GM18858 (cell line): ENCODE results near the gene BCR.
"Not testable (repeated sequence)": the region's sequence is repeated elsewhere in the genome, so short reads cannot be mapped to it uniquely, and the experiment has no call there.

Experiments
- ATAC-seq: cut with Tn5 transposase; IDR thresholded peaks from one replicate; pipeline ENCODE4 v1.9.1; 2021; ENCODE audit not compliant: unreplicated experiment

The BCR gene

DNA sequence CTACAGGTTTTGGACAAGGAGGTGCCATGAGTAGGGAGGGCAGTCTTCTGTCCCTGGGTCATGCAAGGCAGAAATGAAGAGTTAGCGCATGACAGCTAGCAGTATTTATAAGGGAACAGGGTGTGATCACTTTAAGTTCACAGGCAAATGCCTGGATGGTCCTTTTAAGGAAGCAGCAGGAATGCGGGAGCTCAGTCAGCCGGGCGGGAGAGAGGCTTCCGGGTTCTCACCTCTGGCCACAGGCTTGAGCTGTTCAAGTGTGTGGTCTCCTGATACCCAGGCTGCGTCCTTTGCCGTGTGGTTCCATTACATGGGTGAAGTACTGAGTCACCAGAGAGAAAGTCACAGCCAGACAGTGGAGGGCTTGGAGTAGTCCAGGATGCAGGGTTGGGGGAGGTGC, 105.4 kb downstream of the BCR start:
- ATAC-seq: no peak

DNA sequence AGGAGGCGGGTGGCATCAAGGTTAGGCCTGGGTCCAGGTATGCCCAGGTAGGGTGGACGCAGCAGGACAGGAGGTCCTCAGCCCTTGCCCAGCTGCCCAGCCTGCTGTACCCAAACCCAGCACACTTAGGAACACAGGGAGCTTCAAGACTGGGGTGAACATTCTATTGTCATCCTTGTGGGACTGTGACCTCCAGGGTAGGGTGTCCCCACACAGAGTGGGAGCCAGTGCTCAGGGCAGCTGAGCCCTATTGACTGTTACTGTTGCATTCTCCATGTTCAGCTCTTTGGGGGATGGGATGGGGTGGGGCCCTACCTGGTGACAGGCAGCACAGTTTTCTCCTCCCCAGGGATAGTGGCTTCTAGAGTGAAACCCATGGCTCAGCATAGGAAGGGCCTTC, 106.0 kb downstream of the BCR start:
- no peak for ATAC-seq

DNA sequence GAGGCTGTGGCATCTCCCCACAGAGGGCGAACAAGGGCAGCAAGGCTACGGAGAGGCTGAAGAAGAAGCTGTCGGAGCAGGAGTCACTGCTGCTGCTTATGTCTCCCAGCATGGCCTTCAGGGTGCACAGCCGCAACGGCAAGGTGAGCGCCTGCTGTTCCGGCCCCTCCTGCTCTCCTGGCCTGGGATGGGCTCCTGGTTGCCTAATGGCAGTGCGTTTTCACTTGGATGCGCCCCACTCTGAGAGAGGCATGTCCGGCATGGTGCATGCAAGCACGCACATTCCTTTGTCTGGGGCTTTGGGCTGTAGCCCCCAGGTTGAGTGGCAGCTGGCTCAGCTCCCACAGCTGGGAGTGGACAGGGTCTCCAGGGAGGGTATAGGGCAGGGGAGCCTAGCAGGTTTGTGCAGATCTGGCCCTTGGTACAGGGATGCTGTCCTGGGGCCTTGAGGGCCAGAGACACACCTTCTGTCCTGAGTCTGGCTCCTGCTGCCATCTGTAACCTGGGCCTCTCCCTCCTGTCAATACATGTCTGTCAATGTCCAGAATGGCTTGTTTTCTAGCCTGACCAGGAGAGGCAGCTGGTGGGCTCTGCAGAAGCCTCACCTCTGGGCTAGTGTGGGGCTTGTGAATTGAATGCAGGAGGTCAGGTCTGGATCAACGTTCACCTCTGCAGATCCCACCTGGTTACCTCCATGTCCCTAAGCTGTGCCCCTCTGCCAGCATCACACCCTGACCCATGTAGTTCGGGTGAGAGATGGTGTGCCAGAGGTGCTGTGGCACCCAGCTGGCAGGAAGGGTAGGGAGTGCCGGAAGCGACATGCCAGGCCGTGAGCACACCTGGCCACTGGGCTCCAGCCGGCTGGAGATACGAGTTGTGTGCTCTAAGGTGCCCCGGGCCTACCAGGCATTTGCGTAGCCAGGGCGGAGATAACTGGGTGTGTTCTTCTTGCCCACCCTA, 107.1 kb downstream of the BCR start:
- ATAC-seq: no peak

DNA sequence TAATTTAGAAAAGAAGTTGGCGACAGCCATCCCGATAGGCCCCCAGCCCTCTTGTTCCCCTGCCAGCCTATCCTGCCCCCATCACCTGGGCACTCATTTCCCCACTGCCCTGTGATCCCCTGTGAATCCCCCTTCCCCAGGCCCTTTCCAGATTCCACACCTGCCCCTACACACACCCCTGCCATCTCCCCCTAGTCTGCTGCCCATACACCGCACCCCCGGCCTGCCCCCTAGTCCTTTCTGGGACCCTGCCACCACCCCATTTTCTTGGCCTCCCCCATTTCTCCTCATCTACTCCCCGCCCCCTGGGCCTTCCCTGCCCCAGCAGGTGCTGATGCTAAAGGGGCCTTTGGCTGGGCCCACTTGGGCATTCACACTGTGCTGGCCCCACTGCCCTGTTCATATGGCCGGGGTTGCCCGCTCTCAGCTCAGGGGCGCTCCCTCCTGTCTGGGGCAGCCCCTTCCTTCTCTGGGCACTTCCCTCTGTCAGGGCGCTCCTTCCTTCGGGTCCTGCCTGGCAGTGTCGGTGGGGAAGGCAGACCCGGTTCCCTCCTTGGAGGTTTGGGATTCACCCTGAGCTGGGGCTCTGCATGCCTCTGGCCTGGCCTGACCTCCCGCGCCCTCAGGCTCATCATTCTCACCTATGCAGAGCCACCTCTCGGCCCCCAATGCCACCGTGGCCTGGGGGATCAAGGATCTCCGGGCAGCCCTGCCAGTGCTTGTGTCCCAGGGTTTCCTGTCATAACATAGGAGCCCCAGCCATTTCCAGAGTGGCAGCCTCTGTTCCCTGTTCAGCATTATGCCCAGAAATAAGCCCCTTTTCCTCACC, 108.2 kb downstream of the BCR start:
- no peak for ATAC-seq

DNA sequence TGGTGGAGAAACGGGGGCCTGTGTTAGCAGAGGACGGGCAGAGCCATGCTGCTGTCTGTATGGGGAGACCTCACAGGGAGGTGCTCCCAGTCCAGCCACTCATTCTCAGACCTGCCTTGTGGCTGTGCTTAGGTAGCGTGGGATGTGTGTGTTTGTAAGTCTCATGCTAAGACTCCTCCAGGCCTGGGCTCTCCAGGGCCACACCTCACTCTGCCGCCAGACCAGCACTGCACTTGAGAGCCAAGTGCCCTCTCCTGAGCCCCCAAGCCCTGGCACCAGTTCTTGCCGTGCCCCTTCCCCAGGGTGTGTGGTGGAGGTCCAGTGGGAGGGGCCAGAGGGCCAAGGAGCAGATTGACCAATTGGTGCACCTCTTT, 108.8 kb downstream of the BCR start:
- no peak for ATAC-seq

DNA sequence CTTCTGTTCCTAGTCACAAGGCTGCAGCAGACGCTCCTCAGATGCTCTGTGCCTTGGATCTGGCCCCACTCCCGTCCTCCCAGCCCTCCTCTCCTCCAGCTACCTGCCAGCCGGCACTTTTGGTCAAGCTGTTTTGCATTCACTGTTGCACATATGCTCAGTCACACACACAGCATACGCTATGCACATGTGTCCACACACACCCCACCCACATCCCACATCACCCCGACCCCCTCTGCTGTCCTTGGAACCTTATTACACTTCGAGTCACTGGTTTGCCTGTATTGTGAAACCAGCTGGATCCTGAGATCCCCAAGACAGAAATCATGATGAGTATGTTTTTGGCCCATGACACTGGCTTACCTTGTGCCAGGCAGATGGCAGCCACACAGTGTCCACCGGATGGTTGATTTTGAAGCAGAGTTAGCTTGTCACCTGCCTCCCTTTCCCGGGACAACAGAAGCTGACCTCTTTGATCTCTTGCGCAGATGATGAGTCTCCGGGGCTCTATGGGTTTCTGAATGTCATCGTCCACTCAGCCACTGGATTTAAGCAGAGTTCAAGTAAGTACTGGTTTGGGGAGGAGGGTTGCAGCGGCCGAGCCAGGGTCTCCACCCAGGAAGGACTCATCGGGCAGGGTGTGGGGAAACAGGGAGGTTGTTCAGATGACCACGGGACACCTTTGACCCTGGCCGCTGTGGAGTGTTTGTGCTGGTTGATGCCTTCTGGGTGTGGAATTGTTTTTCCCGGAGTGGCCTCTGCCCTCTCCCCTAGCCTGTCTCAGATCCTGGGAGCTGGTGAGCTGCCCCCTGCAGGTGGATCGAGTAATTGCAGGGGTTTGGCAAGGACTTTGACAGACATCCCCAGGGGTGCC, 109.8 kb downstream of the BCR start:
- no peak for ATAC-seq

DNA sequence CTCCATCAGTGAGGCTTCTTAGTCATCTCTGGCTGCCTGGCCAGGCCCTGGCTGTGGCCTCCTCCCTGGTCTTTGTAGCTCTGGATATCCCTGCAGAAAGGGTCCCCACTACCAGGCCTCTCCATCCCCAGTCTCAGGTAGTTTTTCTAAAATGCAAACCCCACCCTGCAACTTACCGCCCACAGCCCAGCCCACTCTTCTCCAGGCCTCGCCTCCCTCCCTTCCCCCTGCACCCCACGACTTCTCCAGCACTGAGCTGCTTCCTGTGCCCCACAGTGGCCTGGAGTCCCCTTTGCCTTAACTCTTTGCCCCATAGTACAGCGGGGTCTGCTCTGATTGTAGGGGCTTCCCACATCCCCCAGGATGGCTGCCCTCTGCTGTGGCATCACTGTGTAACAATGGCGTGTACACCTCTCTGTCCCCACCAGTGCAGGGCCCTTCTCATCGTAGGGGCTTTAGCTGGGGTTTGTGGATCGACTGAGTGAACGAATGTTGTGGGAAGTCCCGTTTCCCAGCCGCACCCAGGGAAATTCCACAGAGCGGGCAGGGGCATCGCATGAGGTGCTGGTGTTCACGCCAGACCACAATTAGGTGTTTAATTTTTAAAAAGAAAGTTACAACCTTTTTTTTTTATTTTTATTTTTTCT, 111.6 kb downstream of the BCR start:
- ATAC-seq: no peak

DNA sequence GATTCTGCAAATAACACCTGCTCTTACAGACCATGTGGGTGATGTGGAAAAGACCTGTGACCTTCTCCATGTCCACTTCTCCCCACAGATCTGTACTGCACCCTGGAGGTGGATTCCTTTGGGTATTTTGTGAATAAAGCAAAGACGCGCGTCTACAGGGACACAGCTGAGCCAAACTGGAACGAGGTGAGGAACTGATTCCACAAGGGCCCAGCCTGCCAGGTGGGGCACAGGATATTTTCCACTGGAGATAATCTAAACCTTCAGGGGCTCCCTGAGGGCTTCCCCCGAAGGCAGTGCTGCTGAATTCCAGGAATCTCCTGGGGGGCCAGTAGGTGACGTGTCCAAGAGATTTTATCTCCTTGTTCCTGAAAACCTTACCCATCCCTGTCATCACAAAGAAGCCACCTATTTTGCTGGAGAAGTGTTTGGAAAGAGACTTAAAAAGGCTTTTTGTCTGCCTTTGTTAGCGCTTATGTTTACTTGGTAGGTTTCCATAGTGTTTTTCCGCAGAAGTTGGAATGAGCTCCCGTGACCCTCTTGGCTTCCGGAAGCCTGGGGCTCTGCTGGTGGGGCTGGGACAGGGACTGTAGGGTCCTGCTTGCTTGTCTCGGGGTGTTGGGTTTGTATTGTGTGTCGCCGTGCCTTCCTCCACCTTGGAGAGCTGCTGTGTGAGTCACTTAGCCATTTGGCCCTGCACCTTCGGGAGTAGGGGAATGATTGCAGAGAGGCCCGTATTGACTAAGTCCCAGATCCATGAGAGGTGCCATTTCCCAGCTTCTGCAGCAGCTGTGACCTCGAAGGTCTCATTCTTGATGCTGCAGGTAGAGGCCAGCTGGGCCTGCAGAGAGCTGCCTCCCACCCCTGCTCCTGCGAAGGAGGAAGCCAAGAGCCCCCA, 112.4 kb downstream of the BCR start:
- ATAC-seq: no peak

DNA sequence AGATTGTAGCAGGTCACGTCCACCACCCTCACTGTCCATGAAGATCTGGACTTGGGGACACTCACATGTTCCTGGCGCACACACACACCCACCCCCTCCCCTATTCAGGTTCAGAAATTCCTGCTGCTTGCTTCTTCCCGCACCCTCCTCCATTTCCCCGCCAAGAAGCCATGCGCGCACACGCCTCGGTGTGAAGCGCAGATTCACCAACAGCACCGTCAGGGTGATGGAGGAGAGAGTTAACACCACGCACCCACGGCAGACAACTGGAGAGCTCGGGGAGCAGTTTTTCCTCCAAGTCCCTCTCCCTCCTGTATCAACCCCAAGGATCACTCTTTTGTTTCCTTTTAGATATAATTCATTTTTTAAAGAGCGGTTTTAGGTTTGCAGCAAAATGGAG, 113.4 kb downstream of the BCR start:
- no peak for ATAC-seq

DNA sequence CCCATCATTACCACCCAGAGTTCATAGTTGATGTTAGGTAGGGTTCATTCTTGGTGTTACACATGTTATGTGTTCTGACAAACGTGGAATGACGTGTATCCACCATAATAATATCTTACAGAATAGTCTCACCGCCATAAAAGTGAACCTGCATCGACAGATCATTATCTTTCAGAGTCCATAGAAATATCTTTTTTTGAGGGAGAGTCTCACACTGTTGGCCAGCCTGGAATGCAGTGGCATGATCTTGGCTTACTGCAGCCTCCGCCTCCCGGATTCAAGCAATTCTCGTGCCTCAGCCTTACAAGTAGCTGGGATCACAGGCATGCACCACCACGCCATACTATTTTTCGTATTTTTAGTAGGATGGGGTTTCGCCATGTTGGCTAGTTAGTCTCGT, 113.9 kb downstream of the BCR start:
- ATAC-seq: no peak

DNA sequence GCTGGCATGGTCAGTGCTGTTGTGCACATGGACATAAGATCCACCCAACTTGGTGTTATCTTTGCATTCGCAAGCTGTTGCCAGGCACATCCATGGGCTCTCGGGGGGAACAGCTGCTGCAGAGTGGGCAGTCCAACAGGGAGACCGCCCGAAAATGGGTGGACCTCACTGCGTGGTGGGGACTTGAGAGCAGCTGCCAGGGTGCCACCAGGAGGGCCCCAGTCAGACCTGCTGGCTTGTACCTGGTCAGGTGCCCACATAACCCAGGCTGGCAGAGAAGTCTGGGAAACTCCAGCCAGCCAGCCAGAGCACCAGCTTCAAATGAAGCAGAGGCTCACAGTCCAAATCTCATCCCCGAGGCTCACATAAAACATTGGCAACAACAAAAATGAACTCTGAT, 120.2 kb downstream of the BCR start:
- ATAC-seq: no peak

DNA sequence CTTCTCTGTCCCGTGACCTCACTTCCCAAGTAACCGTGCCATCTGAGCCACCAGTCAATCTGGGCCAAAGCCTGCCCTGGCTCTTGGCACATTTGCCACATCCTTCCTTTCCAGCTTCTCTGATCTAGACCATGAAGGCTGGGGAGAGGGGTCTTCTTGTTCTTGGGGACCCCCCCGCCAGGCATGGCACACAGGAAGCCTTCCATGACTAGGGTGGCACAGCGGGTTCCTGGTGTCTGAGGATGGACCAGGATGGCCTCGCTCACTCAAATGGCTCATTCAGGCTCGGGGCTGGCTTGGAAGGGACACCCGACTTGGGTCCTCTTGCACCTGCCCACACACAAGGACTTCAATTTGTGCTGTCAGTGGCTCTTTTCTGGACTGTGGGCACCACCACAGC, 121.3 kb downstream of the BCR start:
- no peak for ATAC-seq

DNA sequence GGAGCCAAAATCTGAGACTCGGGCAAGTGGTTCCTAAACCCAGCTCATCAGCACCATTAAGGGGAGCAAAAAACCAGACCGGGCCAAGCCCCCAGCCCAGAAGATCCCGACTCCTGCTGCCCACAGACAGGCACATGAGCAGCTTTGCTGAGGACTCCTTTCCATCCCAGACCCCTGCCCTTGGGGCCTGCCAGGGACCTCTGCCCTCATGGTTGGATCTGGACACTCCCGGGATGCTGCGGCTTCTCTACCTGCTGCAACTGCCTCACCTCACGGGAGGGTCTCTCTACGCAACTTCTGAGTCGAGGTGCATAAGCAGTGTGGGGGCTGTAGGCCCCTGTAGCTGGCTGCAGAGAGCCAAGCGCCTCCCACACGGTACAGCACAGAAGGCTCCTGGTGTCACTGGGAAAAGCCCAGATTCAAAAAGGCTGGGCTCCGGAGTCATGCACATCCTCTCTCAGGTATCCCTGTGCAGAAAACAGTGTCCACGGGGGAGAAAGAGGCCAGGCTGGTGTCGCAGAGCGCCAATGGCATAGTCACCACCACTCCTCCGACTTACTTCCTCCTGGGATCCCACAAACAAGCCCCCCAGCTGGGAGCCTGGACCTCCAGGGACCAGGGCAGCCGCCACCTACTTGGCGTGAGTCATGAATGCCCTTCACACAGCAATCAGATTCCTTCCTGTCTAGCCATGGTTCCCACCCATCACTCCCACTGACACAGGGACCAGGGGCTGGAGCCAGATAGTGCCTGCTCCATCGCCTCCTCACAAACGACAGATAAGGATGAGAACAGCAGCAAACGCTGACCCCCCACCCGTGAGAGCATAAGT, 122.1 kb downstream of the BCR start:
- no peak for ATAC-seq

DNA sequence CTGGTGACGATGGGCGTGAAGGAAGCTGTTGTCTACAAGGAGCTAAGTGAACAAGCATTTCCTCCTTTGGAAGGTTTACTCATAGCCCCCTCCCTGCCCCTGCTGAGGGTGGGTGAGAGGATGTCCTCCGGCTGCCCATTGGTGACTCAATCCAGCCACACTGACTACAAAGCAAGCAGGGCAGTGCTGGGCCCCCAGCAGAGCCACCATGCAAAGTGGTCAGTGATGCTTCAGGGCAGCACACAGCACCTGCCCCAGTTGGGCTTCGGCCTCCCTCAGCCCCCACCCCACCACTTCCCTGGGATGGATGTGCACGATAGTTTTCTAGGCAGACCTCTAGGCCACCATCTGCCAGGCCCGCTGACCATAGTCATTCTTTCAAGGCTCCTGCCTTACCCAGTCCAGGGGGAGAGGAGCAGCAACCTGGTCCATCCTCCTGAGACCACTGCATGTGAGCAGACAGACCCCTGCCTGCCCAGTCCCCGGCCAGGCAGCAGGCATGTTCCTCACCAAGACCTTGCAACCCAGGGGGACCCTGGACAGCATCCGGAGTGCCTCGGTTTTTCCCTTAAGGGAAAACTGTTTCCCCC, 125.1 kb downstream of the BCR start:
- no peak for ATAC-seq

DNA sequence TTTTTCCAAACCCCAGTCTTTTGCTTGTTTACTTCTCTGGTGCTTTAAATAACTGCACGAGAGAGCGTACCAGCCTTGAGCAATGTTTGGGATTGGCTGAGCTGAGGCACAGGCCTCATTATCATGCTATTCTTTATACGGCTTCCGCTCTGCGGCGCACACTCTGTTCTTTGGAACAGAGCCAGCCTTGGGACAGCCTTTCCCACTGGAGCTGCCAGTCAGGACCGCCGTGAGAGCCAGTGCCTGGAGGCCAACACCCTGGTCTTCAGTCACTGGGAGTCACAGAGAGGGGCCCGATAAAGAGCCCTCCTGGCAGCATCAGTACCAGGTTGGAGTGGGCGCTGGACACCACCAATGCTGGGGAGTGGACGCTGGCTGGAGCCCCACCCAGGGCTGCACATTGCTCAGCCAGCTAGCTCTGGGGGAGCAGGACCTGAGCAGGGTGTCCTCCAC, 125.6 kb downstream of the BCR start:
- ATAC-seq: no peak

DNA sequence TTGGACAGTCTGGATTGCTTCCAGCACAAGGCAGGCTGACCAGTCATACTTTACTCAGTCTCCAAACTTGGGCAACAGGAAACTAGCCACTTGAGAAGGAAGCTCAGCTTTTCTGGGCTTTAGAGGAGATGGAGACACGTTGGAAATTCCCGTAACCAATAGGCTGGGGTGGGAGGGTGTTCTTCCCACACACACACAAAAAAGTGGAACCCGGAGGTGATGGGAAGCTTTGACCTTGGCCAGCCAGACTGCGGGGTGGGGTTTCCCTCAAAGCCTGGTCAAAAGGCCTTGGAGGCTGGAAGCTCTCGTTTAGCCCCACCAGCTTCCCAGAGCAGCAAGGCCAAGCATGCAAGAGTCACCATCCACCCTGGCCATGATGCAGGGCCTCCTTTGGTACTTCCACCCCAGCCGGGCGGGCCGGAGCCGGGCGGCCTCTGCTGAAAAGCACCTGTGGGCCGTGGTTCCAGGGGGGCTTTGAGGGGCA, 126.2 kb downstream of the BCR start:
- ATAC-seq: no peak

DNA sequence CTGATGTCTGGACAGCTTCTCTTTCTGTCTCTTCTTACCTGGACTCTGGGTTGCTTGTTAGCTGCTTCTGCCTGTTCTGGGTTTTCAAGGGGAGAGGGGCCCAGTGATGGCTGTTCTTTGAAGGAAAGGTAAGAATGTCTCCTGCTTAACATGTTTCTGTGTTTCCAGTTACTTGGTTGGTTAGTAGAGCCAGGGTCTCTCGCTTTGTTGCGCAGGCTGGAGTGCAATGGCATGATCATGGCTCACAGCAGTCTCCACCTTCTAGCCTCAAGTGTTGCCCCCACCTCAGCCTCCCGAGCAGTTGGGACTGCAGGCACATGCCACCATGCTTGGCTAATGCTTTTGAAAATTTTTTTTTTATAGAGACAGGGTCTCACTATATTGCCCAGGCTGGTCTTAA, 126.6 kb downstream of the BCR start:
- ATAC-seq: no peak

DNA sequence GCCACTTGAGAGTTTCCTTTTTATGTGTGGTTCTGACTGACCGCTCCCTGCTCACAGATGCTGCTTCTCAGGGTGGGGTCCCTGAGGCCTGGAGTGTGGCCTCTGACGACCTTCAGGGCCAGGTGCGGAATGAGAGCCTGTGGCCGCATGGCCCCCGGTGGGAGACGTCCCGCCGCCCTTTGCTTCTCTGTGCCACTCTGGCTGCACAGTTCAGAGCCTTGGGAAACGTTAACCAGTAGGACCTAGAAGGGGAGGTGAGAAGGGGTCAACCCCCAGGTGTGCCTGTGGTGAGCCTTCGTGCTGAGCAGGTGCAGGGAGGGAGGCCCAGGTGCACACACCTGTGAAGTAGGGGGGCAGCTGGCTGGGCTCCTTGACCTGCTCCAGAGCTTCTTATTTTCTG, 127.2 kb downstream of the BCR start:
- ATAC-seq: not testable (repeated sequence)
